ENCODE data around the gene AKAP12.
"Not testable (repeated sequence)": the region's sequence is repeated elsewhere in the genome, so short reads cannot be mapped to it uniquely, and the experiment has no call there.

The AKAP12 gene

DNA sequence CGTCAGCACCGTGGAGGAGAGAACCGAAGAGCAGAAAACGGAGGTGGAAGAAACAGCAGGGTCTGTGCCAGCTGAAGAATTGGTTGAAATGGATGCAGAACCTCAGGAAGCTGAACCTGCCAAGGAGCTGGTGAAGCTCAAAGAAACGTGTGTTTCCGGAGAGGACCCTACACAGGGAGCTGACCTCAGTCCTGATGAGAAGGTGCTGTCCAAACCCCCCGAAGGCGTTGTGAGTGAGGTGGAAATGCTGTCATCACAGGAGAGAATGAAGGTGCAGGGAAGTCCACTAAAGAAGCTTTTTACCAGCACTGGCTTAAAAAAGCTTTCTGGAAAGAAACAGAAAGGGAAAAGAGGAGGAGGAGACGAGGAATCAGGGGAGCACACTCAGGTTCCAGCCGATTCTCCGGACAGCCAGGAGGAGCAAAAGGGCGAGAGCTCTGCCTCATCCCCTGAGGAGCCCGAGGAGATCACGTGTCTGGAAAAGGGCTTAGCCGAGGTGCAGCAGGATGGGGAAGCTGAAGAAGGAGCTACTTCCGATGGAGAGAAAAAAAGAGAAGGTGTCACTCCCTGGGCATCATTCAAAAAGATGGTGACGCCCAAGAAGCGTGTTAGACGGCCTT is 110.0 kb downstream of the AKAP12 start:
- Histone ChIP-seq H3K27ac (ENCODE audit: low read depth, low read length) (no peak overlapping the region), H3K27me3 (ENCODE audit: control insufficient read depth, insufficient read depth, low read length) (no peaks in the 10 kb centered on the region), H3K36me3 (ENCODE audit: control insufficient read depth, insufficient read depth, low read length) (peaks cover 14% of the 10 kb centered on the region; the same call in 1 of the 2 replicates), H3K9ac (ENCODE audit: low read depth, low read length) (no peak overlapping the region), H3K4me3 (ENCODE audit: low read depth, low read length) (no peak overlapping the region), H3K4me1 (ENCODE audit: control insufficient read depth, insufficient read depth, low read length) (no peaks in the 10 kb centered on the region), H3K9me3 (ENCODE audit: control insufficient read depth, insufficient read depth, low read length) (no peaks in the 10 kb centered on the region)

DNA sequence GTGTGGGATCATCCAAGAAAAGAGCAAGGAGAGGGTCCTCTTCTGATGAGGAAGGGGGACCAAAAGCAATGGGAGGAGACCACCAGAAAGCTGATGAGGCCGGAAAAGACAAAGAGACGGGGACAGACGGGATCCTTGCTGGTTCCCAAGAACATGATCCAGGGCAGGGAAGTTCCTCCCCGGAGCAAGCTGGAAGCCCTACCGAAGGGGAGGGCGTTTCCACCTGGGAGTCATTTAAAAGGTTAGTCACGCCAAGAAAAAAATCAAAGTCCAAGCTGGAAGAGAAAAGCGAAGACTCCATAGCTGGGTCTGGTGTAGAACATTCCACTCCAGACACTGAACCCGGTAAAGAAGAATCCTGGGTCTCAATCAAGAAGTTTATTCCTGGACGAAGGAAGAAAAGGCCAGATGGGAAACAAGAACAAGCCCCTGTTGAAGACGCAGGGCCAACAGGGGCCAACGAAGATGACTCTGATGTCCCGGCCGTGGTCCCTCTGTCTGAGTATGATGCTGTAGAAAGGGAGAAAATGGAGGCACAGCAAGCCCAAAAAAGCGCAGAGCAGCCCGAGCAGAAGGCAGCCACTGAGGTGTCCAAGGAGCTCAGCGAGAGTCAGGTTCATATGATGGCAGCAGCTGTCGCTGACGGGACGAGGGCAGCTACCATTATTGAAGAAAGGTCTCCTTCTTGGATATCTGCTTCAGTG is 110.8 kb downstream of the AKAP12 start:
- peaks cover 15% of the 10 kb centered on the region for H3K36me3 ChIP-seq (ENCODE audit: control insufficient read depth, insufficient read depth, low read length)
- no peaks in the 10 kb centered on the region for H3K4me1 ChIP-seq (ENCODE audit: control insufficient read depth, insufficient read depth, low read length)
- H3K4me3 ChIP-seq (ENCODE audit: low read depth, low read length): no peak overlapping the region
- no peak overlapping the region for H3K9ac ChIP-seq (ENCODE audit: low read depth, low read length)
- H3K27me3 ChIP-seq (ENCODE audit: control insufficient read depth, insufficient read depth, low read length): no peaks in the 10 kb centered on the region
- H3K9me3 ChIP-seq (ENCODE audit: control insufficient read depth, insufficient read depth, low read length): no peaks in the 10 kb centered on the region
- H3K27ac ChIP-seq (ENCODE audit: low read depth, low read length): no peak overlapping the region

DNA sequence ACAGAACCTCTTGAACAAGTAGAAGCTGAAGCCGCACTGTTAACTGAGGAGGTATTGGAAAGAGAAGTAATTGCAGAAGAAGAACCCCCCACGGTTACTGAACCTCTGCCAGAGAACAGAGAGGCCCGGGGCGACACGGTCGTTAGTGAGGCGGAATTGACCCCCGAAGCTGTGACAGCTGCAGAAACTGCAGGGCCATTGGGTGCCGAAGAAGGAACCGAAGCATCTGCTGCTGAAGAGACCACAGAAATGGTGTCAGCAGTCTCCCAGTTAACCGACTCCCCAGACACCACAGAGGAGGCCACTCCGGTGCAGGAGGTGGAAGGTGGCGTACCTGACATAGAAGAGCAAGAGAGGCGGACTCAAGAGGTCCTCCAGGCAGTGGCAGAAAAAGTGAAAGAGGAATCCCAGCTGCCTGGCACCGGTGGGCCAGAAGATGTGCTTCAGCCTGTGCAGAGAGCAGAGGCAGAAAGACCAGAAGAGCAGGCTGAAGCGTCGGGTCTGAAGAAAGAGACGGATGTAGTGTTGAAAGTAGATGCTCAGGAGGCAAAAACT is 111.5 kb downstream of the AKAP12 start:
- H3K27ac ChIP-seq (ENCODE audit: low read depth, low read length): no peak overlapping the region

GRCh38 chr6:151351731-151352130 is 112.0 kb downstream of the AKAP12 start:
- Histone ChIP-seq H3K4me3 (ENCODE audit: low read depth, low read length) (no peak overlapping the region), H3K36me3 (ENCODE audit: control insufficient read depth, insufficient read depth, low read length) (peaks cover 27% of the 10 kb centered on the region), H3K9ac (ENCODE audit: low read depth, low read length) (no peak overlapping the region), H3K27me3 (ENCODE audit: control insufficient read depth, insufficient read depth, low read length) (no peaks in the 10 kb centered on the region), H3K27ac (ENCODE audit: low read depth, low read length) (no peak overlapping the region), H3K9me3 (ENCODE audit: control insufficient read depth, insufficient read depth, low read length) (no peaks in the 10 kb centered on the region), H3K4me1 (ENCODE audit: control insufficient read depth, insufficient read depth, low read length) (no peaks in the 10 kb centered on the region)

More for the DNA sequence above, 111.5 kb downstream of the AKAP12 start:
- H3K4me1 ChIP-seq (ENCODE audit: control insufficient read depth, insufficient read depth, low read length): no peaks in the 10 kb centered on the region
- peaks cover 22% of the 10 kb centered on the region for H3K36me3 ChIP-seq (ENCODE audit: control insufficient read depth, insufficient read depth, low read length)
- H3K4me3 ChIP-seq (ENCODE audit: low read depth, low read length): no peak overlapping the region
- H3K9ac ChIP-seq (ENCODE audit: low read depth, low read length): no peak overlapping the region
- H3K27me3 ChIP-seq (ENCODE audit: control insufficient read depth, insufficient read depth, low read length): no peaks in the 10 kb centered on the region
- H3K9me3 ChIP-seq (ENCODE audit: control insufficient read depth, insufficient read depth, low read length): no peaks in the 10 kb centered on the region

GRCh38 chr6:151352410-151353396 is 112.9 kb downstream of the AKAP12 start:
- Histone ChIP-seq H3K9me3 (ENCODE audit: control insufficient read depth, insufficient read depth, low read length) (no peaks in the 10 kb centered on the region), H3K4me1 (ENCODE audit: control insufficient read depth, insufficient read depth, low read length) (no peaks in the 10 kb centered on the region), H3K27ac (ENCODE audit: low read depth, low read length) (no peak overlapping the region), H3K36me3 (ENCODE audit: control insufficient read depth, insufficient read depth, low read length) (peaks cover 34% of the 10 kb centered on the region), H3K9ac (ENCODE audit: low read depth, low read length) (no peak overlapping the region), H3K4me3 (ENCODE audit: low read depth, low read length) (no peak overlapping the region), H3K27me3 (ENCODE audit: control insufficient read depth, insufficient read depth, low read length) (no peaks in the 10 kb centered on the region)

DNA sequence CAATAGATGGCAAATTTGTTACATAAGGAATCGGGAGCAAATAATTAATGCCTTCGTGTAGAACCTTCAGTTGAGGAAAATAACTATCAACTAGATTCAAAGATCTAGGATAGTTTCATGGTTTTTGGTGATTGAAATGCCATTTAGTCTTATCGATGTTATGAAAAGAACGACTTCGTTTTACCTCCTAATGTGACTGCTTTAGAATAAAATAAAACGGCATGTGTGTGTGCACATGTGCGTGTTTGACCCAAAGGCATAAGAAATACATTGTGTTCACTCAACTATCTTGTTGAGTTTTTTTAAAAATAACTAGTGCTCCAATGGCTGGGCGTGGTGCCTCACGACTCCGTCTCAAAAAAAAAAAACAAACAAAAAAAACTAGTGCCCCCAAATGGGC is 114.0 kb downstream of the AKAP12 start:
- H3K36me3 ChIP-seq (ENCODE audit: control insufficient read depth, insufficient read depth, low read length): peaks cover 34% of the 10 kb centered on the region
- H3K9ac ChIP-seq (ENCODE audit: low read depth, low read length): no peak overlapping the region
- no peak overlapping the region for H3K4me3 ChIP-seq (ENCODE audit: low read depth, low read length)
- no peak overlapping the region for H3K27ac ChIP-seq (ENCODE audit: low read depth, low read length)
- H3K27me3 ChIP-seq (ENCODE audit: control insufficient read depth, insufficient read depth, low read length): no peaks in the 10 kb centered on the region
- H3K9me3 ChIP-seq (ENCODE audit: control insufficient read depth, insufficient read depth, low read length): no peaks in the 10 kb centered on the region
- no peaks in the 10 kb centered on the region for H3K4me1 ChIP-seq (ENCODE audit: control insufficient read depth, insufficient read depth, low read length)

GRCh38 chr6:151356983-151357382 is 117.2 kb downstream of the AKAP12 start:
- H3K4me1 ChIP-seq (ENCODE audit: control insufficient read depth, insufficient read depth, low read length); H3K4me3 ChIP-seq (ENCODE audit: low read depth, low read length); H3K27me3 ChIP-seq (ENCODE audit: control insufficient read depth, insufficient read depth, low read length); H3K9ac ChIP-seq (ENCODE audit: low read depth, low read length); H3K27ac ChIP-seq (ENCODE audit: low read depth, low read length); H3K9me3 ChIP-seq (ENCODE audit: control insufficient read depth, insufficient read depth, low read length): not testable (repeated sequence)
- H3K36me3 ChIP-seq (ENCODE audit: control insufficient read depth, insufficient read depth, low read length): peaks cover 30% of the 10 kb centered on the region

DNA sequence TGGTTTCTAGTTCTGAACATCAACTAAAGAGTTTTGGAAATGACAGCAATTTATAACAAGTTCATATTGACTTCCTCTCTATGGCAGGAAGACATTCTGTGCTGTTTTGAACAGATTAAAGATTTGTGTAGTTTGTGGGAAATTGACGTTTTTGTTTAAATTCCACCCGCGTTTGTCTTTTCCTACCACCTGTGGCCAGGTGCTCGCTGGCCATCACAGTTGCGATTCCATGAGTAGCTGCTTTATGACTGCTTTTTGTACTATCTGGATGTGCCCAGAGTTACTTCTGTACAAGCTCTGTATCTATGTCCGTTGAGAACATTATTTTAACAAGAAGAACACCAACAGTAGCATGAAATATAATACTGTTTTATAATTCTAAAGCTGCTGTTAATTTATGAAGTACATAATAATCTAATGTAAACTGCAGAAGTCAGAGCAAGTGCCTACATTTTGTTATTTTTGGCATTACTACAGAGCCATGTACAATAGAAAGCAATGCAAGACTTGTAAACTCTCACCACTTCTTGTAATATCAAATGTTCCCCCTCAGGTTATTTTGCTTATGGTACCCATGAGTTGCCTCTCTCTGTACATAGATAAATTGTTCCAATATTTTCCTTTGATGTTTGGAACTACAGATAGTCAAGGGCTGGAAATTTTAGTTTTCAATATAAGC is 118.1 kb downstream of the AKAP12 start:
- Histone ChIP-seq H3K27me3 (ENCODE audit: control insufficient read depth, insufficient read depth, low read length) (no peaks in the 10 kb centered on the region), H3K4me1 (ENCODE audit: control insufficient read depth, insufficient read depth, low read length) (no peaks in the 10 kb centered on the region), H3K4me3 (ENCODE audit: low read depth, low read length) (no peak overlapping the region), H3K27ac (ENCODE audit: low read depth, low read length) (no peak overlapping the region), H3K9ac (ENCODE audit: low read depth, low read length) (no peak overlapping the region), H3K36me3 (ENCODE audit: control insufficient read depth, insufficient read depth, low read length) (peaks cover 30% of the 10 kb centered on the region), H3K9me3 (ENCODE audit: control insufficient read depth, insufficient read depth, low read length) (no peaks in the 10 kb centered on the region)

DNA sequence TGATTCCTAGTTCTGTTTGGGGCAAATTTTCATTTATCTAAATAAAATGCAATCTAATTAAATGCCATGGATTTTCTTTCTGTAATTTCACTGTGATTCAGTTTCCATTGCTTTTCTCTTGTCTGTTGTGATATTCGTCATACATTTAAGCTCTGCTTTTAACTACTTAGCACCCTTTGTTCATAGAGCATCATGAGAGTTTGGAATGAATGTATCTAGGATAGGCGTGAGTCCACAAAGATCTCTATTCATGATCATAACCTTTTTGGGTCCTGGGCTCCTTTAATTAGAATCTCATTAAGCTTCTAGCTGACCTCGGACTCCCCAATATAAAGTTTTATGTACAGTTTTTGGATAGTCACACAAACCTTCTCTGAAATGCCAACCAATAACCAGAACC is 118.7 kb downstream of the AKAP12 start:
- Histone ChIP-seq H3K27me3 (ENCODE audit: control insufficient read depth, insufficient read depth, low read length) (no peaks in the 10 kb centered on the region), H3K9ac (ENCODE audit: low read depth, low read length) (no peak overlapping the region), H3K27ac (ENCODE audit: low read depth, low read length) (no peak overlapping the region), H3K9me3 (ENCODE audit: control insufficient read depth, insufficient read depth, low read length) (no peaks in the 10 kb centered on the region), H3K4me1 (ENCODE audit: control insufficient read depth, insufficient read depth, low read length) (no peaks in the 10 kb centered on the region), H3K36me3 (ENCODE audit: control insufficient read depth, insufficient read depth, low read length) (peaks cover 30% of the 10 kb centered on the region), H3K4me3 (ENCODE audit: low read depth, low read length) (no peak overlapping the region)

DNA sequence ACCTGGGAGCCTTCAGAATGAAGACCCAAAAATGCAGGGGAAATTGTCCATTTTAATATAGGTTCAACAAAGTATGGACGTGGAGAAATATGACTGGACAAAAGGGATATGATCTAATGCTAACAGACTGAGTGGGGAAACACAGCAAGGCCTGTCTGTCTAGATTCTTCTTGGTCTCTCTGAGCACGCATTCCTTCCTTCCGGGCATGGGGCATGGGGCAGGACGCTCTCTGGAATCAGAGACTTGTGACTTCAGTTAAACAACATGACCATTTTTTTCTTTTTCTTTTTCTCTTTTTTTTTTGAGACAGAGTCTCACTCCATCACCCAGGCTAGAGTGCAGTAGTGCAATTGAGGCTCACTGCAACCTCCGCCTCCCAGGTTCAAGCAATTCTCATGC is 119.7 kb downstream of the AKAP12 start:
- H3K27ac ChIP-seq (ENCODE audit: low read depth, low read length): no peak overlapping the region
- H3K9ac ChIP-seq (ENCODE audit: low read depth, low read length): no peak overlapping the region
- peaks cover 30% of the 10 kb centered on the region for H3K36me3 ChIP-seq (ENCODE audit: control insufficient read depth, insufficient read depth, low read length)
- no peaks in the 10 kb centered on the region for H3K27me3 ChIP-seq (ENCODE audit: control insufficient read depth, insufficient read depth, low read length)
- H3K4me1 ChIP-seq (ENCODE audit: control insufficient read depth, insufficient read depth, low read length): no peaks in the 10 kb centered on the region
- no peak overlapping the region for H3K4me3 ChIP-seq (ENCODE audit: low read depth, low read length)
- H3K9me3 ChIP-seq (ENCODE audit: control insufficient read depth, insufficient read depth, low read length): no peaks in the 10 kb centered on the region
